Measurements from ENCODE around the gene STK25. TPM values are rescaled to one million over a fixed set of nuclear protein-coding genes. Genes with fewer than 3 reads are reported as not detected.

The STK25 gene
- polyA plus RNA-seq, 1 donor from 2014 or later = 580 TPM

DNA sequence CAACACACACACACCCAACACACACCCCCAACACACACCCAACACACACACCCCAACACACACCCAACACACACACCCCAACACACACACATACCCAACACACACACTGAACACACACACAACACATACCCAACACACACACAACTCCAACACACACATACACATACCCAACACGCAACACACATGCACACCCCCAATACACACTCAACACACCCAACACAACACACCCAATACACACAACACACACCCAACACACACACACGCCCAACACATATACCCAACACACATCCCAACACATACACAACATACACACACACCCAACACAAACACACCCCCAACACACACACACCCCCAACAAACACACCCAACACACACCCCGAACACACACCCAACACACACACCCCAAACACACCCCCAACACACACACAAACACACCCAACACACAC is 8.2 kb upstream of the STK25 start:
- no peaks in the 10 kb centered on the region for H3K79me2 ChIP-seq (replicated peaks; ENCODE audit: insufficient read depth, low read length)
- no peak overlapping the region for H3K4me3 ChIP-seq (ENCODE audit: low read length)
- no peak overlapping the region for H2AFZ ChIP-seq (ENCODE audit: low read depth, low read length)
- H3F3A ChIP-seq (ENCODE audit: insufficient read depth, low read length, poor library complexity, severe bottlenecking) = no peaks in the 10 kb centered on the region
- H3K4me2 ChIP-seq (ENCODE audit: low read length) = no peak overlapping the region
- H3K9me2 ChIP-seq (ENCODE audit: insufficient read depth, low read length) = no peaks in the 10 kb centered on the region
- no peak for TF ChIP-seq RAD21 (conservative IDR thresholded peaks at IDR 0.05)
- no peak for TF ChIP-seq POLR2AphosphoS5 (IDR thresholded peaks at IDR 0.05)
- no peak for TF ChIP-seq MXI1 (conservative IDR thresholded peaks at IDR 0.05; ENCODE audit: poor library complexity, severe bottlenecking)
- TF ChIP-seq SMC3 (conservative IDR thresholded peaks at IDR 0.05; ENCODE audit: poor library complexity) = no peak
- TF ChIP-seq EZH2 (IDR thresholded peaks at IDR 0.05; ENCODE audit: borderline replicate concordance, insufficient read depth, low read length, poor library complexity, severe bottlenecking) = no peak
- TF ChIP-seq TAF1 (IDR thresholded peaks at IDR 0.05; ENCODE audit: low read depth) = no peak
- TF ChIP-seq, protein P1, sequence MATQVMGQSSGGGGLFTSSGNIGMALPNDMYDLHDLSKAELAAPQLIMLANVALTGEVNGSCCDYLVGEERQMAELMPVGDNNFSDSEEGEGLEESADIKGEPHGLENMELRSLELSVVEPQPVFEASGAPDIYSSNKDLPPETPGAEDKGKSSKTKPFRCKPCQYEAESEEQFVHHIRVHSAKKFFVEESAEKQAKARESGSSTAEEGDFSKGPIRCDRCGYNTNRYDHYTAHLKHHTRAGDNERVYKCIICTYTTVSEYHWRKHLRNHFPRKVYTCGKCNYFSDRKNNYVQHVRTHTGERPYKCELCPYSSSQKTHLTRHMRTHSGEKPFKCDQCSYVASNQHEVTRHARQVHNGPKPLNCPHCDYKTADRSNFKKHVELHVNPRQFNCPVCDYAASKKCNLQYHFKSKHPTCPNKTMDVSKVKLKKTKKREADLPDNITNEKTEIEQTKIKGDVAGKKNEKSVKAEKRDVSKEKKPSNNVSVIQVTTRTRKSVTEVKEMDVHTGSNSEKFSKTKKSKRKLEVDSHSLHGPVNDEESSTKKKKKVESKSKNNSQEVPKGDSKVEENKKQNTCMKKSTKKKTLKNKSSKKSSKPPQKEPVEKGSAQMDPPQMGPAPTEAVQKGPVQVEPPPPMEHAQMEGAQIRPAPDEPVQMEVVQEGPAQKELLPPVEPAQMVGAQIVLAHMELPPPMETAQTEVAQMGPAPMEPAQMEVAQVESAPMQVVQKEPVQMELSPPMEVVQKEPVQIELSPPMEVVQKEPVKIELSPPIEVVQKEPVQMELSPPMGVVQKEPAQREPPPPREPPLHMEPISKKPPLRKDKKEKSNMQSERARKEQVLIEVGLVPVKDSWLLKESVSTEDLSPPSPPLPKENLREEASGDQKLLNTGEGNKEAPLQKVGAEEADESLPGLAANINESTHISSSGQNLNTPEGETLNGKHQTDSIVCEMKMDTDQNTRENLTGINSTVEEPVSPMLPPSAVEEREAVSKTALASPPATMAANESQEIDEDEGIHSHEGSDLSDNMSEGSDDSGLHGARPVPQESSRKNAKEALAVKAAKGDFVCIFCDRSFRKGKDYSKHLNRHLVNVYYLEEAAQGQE (IDR thresholded peaks at IDR 0.05; ENCODE audit: borderline replicate concordance) = no peak
- TF ChIP-seq, protein P2, sequence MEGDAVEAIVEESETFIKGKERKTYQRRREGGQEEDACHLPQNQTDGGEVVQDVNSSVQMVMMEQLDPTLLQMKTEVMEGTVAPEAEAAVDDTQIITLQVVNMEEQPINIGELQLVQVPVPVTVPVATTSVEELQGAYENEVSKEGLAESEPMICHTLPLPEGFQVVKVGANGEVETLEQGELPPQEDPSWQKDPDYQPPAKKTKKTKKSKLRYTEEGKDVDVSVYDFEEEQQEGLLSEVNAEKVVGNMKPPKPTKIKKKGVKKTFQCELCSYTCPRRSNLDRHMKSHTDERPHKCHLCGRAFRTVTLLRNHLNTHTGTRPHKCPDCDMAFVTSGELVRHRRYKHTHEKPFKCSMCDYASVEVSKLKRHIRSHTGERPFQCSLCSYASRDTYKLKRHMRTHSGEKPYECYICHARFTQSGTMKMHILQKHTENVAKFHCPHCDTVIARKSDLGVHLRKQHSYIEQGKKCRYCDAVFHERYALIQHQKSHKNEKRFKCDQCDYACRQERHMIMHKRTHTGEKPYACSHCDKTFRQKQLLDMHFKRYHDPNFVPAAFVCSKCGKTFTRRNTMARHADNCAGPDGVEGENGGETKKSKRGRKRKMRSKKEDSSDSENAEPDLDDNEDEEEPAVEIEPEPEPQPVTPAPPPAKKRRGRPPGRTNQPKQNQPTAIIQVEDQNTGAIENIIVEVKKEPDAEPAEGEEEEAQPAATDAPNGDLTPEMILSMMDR (IDR thresholded peaks at IDR 0.05; ENCODE audit: poor library complexity, severe bottlenecking) = no peak
- no peak for TF ChIP-seq EP300 (conservative IDR thresholded peaks at IDR 0.05; ENCODE audit: poor library complexity, severe bottlenecking)
- H3K9me3 ChIP-seq (ENCODE audit: low read length) = no peaks in the 10 kb centered on the region
- no peaks in the 10 kb centered on the region for H3K27me3 ChIP-seq (ENCODE audit: insufficient read depth, low read depth, low read length)
- no peak overlapping the region for H3K9ac ChIP-seq (ENCODE audit: low read length)
- H3K36me3 ChIP-seq (ENCODE audit: insufficient read depth, low read length) = no peaks in the 10 kb centered on the region
- no peak overlapping the region for H3K27ac ChIP-seq (ENCODE audit: low read length)
- H4K20me1 ChIP-seq (ENCODE audit: insufficient read depth) = no peaks in the 10 kb centered on the region

GRCh38 chr2:241514986-241515737 is 6.8 kb upstream of the STK25 start:
- no peak overlapping the region for H3K9ac ChIP-seq (ENCODE audit: low read length)
- no peaks in the 10 kb centered on the region for H3K9me3 ChIP-seq (ENCODE audit: low read length)
- TF ChIP-seq, protein P1 (IDR thresholded peaks at IDR 0.05; ENCODE audit: borderline replicate concordance) = no peak
- no peak for TF ChIP-seq TAF1 (IDR thresholded peaks at IDR 0.05; ENCODE audit: low read depth)
- TF ChIP-seq, protein P2 (IDR thresholded peaks at IDR 0.05; ENCODE audit: poor library complexity, severe bottlenecking) = no peak
- TF ChIP-seq SMC3 (conservative IDR thresholded peaks at IDR 0.05; ENCODE audit: poor library complexity) = no peak
- H3K4me3 ChIP-seq (ENCODE audit: low read length) = no peak overlapping the region
- no peak overlapping the region for H3K4me2 ChIP-seq (ENCODE audit: low read length)
- no peaks in the 10 kb centered on the region for H3K36me3 ChIP-seq (ENCODE audit: insufficient read depth, low read length)
- H2AFZ ChIP-seq (ENCODE audit: low read depth, low read length) = no peak overlapping the region
- no peaks in the 10 kb centered on the region for H3K79me2 ChIP-seq (replicated peaks; ENCODE audit: insufficient read depth, low read length)
- H4K20me1 ChIP-seq (ENCODE audit: insufficient read depth) = no peaks in the 10 kb centered on the region
- H3K9me2 ChIP-seq (ENCODE audit: insufficient read depth, low read length) = no peaks in the 10 kb centered on the region
- H3F3A ChIP-seq (ENCODE audit: insufficient read depth, low read length, poor library complexity, severe bottlenecking) = no peaks in the 10 kb centered on the region
- H3K27ac ChIP-seq (ENCODE audit: low read length) = no peak overlapping the region
- H3K27me3 ChIP-seq (ENCODE audit: insufficient read depth, low read depth, low read length) = no peaks in the 10 kb centered on the region
